ENCODE data around the gene GLP1R.
A peak's percentile ranks its signal among the peaks of the same experiment; 100 is the strongest.

GRCh38 chr6:39029156-39030011 is 19.2 kb upstream of the GLP1R start:
- TF ChIP-seq EZH2 (IDR thresholded peaks at IDR 0.05; ENCODE audit: low read length) (no peak), CTCF (optimal IDR thresholded peaks at IDR 0.05 in 1 of 3, IDR thresholded peaks at IDR 0.05 in 1 of 3, conservative IDR thresholded peaks at IDR 0.05 in 1 of 3; ENCODE audit: extremely low read depth in 1 of 3, insufficient read depth in 2 of 3, low read length in 3 of 3) (peak; percentile 80 to 90 (median 87))

Data from keratinocyte (primary cell).